ENCODE data around the gene PRB3.
A peak's percentile ranks its signal among the peaks of the same experiment; 100 is the strongest.

PRB3 gene

DNA sequence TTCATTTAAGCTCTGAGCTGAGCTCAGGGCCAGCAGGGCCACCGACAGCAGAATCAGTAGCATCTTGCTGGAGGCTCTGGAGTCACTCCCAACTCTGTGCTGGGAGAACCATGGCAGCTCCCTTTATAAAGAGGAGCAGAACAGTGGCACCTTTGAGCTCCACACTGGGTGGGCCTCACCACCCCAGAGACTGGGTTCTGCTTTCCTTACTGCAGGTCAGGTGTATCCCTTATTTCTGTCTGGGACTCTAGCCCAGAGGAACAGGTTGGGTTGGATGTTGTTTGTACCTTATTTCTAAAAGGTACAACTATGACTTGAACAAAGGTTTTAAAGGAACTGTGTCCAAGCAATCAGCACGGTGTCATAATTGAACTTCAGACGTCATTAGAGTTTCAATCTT is at the start of gene PRB3:
TSS of gene PRB3 (minus strand) at position 101 of the 400 bp plus-strand sequence. CDS start at position 63, 38 bp downstream.
- no peak for DNase-seq

DNA sequence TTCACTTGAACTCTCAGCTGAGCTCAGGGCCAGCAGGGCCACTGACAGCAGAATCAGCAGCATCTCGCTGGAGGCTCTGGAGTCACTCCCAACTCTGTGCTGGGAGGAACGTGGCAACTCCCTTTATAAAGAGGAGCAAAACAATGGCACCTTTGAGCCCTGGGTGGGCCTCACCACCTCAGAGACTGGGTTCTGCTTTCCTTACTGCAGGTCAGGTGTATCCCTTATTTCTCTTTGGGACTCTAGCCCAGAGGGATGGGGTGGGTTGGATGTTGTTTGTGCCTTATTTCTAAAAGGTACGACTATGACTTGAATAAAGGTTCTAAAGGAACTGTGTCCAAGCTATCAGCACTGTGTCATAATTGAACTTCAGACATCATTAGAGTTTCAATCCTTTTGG is 40.8 kb upstream of the PRB3 start, which contains the start of gene PRB4:
TSS of gene PRB4 (minus strand) at position 101 of the 400 bp plus-strand sequence. CDS start at position 63, 38 bp downstream.
- no peak for DNase-seq

DNA sequence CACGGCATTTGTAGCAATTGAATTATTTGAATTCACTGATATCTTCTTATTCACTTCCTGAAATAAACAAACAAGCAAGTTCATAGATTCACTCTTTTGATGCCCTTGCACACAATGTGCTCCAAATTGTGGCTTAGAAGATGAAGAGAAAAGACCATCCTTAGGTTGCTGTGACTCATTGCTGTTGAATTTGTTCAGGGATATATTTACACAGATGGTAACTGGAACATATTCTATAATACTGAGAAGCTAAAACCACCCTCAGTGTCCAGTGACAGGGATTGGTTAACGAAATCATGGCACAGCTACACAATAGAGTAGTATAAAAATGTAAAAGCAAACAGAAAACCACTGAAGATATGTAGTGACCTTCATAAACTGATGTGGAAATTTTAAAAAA is 37.6 kb upstream of the PRB3 start:
- no peak for DNase-seq

DNA sequence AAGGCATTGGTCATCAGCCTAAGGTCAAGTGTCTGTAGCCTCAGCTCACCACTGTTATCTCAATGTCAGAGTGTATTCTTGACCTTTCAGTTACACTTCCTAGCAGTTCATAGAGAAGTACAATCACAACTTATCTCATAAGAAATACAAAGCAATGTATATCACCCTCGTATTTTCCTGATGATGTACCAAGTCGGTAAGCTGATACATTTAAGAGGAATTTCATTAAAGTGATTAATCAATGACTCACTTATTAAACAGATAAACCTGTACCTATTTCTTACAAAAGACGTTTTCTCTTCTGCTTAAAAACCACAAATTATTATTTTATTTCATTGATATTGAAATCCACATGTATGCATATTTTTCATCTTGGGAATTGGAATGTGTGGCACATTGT is 3.9 kb upstream of the PRB3 start:
- DNase-seq, result no peak

DNA sequence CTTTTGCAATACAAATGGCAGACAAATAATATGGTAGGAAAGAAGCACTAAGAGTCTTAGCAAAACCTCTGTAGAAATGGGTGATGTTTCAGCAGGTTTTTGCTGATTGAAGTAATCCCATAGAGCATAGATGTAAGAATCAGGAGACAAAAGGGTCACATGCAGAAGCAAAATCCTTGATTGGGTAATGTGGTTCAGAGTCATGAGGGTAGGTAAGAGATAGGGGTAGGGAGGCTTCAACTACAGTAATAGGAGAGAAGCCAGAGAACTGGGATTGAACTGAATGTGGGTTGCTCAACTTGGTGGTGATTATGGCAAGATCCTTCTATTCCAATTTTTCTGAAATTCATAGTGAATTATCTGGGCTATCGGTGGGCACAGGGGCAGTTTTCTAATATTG is 5.0 kb downstream of the PRB3 start:
- DNase-seq, result no peak

DNA sequence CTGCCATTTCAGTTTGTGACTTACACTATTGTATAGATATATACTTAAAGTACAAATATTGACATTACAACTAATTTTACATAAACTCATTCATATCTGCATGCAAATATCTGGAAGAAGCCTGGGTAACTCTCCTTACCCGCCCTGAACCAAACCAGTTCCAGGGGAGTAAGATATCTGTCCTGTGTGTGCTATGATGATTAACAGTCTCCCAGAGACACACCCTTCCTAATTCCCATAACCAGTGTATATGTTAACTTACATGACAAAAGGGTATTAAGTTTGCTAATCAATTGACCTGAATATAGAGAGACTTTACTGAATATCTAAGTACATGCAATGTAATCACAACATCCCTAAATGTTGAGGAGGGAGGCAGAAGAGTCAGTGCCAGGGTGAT is 23.0 kb downstream of the PRB3 start:
- no peak for DNase-seq

DNA sequence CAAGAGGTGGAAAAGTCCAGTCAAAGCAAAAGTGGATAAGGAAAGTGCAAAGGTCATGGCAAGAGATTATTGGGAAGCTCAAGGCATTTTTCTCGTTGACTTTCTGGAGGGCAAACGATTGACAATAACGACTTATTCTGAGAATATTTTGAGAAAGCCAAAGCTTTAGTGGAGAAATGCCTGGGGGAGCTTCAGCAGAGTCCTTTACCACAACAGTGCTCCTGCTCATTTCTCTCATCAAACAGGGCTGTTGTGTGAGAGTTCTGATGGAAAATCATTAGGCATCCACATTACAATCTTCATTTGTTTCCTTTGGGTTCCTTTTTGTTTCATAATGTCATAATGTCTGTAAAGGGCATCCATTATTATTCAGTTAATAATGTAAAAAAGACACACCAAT is 26.9 kb downstream of the PRB3 start:
- no peak for DNase-seq

DNA sequence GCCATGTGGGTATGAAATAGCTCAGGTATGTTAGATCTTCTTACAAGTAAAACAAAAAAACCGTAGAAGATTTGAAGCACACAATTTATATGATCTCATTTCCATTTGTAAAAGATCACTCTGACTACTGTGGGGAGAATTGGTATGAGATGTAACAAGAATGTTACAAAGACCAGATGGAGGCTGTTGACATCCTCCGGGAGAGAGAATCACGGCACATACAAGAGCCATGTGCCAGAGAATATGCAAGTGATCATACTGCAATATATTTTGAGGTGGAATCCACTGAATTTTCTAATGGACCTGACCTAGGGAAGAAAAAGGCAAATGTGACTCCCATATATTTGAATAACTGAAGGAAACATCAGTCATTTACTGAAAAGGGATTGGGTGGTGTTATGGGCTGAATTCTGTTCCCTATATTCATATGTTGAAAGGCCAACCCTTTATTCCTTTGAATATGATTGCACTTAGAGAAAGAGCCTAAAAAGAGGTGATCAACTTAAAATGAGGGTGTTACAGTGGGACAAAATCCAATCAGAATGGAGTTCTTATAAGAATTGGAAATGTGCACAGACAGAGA is 29.1 kb downstream of the PRB3 start:
- DNase-seq, result no peak

DNA sequence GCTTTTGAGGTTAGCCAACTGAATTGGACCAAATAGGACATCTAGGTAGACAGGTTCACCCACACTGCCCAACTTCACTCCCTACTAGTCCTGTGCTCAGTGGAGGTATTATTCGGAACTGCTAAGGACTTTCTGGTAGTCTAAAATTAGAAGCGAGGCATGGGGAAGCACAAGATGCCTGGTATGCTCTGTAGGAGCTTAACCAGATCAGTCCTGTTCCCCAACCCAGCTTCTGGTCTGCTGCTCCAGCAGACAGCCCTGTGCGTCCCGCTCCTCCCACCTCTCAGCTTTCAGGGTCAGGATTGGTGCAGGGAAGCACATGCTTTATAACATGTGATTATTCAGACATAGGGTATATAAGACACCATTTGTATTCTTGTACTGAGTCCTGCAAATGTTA is 31.2 kb downstream of the PRB3 start:
- no peak for DNase-seq

DNA sequence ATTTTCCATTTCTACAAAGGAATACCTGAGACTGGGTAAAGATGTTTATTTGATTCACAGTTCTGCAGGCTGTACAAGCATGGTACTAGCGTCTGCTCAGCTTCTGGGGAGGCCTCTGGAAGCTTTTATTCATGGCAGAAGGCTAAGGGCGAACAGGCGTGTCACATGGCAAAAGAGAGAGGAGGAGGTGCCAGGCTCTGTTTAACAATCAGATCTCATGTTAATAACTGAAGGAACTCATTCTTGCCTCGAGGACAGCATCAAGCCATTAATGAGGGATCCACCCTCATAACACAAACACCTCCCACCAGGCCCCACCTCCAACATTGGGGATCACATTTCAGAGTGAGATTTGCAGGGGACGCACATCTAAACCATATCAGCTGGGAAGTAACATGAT is 36.0 kb downstream of the PRB3 start:
- DNase-seq, result no peak

DNA sequence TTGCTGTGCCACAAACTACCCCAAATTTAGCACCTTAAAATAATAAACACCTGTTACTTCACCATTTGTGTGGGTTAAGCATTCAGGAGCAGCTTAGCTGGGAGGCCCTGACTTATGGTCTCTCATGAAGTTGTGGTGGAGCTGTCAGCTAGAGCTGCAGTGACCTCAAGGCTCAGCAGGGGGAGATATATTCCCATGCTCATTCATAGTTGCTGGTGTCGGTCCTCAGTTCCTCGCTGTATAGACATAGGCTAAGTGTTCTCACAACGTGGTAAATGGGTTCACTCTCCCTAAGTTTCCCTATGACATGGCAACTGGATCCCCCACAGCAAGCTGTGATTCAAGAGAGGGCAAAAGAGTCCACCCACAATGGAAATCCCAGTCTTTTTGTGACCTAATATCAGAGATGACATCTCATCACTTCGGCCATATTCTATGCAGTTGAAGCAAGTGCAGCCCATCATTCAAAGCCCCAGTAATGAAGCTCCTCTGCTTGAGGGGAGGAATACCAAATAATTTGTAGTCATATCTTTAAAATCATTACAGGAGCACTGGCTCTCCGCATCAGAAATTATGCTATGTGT is 41.1 kb downstream of the PRB3 start:
- DNase-seq, result peak; percentile 36

DNA sequence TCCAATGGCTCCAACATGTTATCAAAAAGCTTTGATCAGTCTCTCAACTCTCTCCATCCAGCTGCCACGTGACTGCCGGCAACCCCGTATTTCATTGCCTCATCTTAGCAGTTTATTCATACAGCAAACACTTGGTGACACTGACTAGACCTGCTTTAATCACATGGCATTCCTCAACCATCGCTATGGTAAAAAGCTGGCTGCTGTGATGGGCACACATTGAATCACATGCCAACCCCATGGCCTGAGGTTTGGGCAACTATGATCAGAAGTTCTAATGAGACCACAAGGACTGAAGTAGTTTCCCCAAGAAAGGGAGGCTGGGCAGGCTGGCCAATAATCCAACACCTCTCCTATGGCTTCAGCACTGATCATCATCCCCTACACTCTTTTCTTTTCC is 42.1 kb downstream of the PRB3 start:
- no peak for DNase-seq
